GM21737 (cell line): ENCODE data around the gene HDAC4.

Experiments
- ATAC-seq: cut with Tn5 transposase; IDR thresholded peaks from one replicate; pipeline ENCODE4 v1.9.1; 2021; ENCODE audit warnings: mild to moderate bottlenecking, moderate library complexity; ENCODE audit not compliant: unreplicated experiment

HDAC4 gene

DNA sequence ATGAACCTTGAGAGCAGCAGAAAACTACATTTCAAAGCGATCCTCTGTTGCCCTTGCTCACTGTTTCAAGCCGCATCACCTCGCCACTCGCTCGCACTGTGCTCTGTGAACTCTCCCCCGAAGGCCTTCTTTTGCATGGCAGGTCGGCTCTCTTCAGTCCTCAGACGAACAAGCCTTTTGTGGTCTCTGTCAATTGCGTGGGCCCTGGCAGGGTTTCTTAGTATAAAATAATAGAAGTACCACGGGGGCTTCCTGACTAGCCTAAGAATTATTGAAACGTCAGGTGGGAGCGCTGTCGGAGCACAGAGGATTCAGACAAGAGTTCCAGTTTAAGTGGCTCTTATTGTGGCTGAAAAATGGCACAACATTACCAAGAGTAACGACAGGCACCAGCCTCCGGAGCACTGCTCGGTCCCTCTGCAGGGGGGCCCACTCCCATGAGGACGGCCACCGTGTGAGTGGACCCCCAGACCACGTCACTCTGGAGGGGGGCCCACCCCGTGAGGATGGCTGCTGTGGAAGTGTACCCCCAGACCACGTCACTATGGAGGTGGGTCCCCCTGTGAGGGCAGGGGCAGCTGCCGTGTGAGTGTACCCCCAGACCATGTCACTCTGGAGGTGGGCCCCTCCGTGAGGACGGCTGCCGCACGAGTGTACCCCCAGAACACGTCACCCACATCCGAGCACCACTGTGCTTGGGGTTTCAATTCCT, 237.7 kb downstream of the HDAC4 start:
- ATAC-seq, result no peak

DNA sequence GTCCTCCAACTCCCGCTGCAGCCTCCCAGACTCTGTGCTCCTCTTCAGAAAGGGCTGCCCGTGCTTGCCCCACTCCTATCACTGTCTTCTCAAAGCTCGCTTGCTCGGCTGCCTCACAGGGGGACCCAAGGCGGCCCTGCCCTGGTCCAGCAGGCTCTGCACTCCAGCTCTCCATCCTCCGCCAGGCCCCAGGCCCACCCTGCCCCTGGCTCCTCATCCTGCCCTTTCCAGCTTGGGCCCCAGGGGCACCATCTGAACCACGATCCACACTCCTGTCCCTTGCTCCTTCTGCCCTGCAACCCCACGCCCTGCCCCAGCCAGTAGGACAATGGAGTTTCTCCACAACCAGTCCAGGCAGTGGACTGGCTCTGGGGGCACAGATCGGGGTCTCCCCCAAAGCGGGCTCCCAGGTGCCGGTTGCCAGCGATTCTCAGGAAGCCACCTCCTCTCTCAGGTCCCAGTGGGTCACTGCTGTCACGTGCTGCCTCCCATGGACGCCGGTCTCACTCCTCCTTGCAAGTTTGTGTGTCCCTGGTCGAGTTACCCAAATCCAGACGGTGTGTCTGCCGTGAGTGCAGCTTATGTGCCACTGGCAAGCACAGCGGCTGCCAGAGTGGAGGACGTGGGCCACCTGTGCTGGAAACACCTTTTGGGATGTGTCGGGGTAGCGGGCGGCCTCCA, 238.5 kb downstream of the HDAC4 start:
- no peak for ATAC-seq

DNA sequence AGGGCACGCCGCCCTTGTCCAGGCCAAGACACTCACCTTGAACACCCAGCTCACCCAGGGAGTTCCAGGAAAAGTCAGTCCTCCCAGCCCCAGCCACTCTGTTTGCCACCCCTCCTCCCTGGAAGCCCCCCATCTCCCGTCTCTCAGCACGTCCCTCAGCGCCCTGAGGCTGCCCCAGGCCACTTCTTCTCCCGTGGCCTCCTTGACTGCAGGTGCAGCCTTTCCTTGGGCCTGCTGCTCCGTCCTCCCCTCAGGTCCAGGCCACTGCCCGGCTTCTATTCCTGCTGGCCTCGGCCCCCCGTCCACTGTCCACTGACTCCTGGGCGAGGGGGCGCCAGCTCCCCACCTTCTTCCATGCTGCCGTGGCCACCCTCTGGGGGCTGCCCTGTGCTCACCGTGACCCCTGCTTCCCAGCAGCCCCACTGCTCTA, 239.1 kb downstream of the HDAC4 start:
- ATAC-seq, result no peak

DNA sequence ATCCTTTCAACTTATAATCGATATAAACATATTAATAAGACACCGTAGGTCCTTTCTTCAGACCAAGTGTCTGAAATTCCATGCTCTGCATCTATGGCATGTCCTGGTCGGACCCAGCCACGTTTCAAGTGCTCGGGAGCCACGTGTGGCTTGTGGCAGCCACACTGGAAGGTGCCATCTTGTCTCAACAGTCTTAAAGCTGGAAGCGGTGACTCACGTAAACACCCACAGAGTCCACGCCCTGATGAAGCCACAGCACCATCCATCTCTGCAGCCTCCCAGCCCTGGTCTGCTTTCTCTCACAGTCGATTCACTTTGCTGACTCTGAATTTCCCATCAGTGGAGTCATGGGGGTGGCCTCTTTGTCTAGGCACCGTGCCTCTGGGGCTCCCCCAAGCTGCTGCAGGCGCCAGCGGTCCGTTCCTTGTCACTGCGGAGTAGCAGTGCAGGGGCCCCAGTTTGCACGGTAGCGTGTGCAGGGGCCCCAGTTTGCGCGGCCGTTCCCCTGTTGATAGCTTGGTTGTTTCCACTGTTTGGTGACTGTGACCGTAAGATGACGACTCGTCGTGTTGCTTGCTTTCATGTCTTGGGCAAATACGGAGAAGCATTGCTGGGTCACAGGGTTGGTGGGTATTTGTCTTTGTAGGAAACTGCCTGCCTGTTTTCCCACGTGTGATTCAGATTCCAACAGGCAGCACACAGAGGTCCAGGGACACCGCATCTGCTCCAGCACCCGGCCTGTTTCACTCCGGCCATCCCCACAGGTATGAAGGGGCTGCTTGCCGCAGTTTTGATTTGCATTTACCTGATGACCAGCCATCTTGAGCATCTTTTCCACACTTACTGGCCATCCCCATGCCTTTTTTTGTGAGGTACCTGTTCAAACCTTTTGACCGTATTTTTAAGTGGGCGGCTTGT, 240.3 kb downstream of the HDAC4 start:
- no peak for ATAC-seq

DNA sequence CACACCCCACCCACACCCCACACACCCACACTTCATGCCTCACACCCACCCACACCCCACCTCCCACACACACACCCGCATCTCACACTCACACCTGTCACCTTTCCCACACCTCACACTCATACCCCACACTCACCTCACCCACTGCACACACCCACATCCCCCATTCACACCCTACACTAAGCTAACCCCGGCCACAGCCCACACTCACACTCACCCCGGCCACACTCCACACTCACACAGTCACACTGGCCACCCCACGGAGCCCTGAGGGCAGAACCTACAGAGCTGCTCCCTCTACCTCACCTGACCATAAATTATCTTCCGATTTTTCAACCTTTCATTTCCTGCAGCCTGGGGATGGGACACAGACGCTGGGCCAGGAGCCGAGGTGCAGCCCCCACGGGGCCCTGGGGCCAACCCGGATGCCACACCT, 241.3 kb downstream of the HDAC4 start:
- no peak for ATAC-seq

DNA sequence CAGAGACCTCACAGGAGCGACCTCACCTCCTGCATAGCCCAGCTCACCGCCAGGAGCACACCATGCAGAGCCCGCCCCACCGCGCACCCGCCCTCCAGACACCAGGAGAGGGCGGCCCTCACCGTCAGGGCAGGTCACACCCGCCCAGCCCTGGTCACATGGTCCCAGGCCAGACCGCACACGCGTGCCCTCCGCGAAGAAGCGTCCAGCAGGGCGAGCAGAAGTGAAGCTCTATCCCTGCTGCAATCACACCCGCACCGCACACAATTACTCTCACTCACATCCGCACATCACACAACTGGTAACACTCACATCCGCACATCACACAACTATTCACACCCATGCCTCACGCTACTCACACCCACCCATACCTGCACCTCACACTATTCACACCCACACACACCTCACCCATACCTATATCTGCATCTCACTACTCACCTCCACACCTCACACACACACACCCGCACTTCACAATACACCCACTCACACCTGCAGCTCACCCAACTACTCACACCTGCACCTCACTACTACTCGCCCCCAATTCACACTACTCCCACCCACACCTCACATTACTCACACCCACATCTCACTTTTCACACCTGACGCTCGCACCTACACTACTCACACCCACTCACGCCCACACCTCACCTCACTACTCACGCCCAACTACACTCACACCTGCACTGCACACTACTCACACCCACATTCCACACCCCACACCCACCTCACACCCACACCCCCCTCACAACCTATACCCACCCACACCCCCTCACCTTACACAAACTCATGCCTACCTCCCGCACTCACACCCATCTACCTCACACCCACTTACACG, 242.0 kb downstream of the HDAC4 start:
- ATAC-seq, result no peak

DNA sequence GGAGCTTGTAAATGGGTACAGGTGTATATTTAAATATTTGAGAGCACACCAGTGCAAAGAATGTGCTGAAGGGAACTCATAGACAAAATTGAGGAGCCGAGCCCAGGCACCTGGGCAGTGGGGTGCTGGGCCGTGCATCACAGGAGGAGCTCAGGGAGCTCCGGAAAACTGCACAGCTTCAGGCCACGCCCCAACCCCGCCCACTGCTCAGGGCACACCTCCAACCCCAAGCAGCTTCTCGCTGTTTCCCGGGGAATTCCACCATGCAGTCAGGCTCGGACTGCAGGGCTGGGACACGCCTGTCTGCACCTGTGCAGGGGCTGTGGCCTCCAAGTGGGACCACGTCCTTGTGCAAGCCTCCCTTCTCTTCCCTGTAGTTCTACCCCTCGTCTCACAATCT, 243.0 kb downstream of the HDAC4 start:
- ATAC-seq, result no peak

DNA sequence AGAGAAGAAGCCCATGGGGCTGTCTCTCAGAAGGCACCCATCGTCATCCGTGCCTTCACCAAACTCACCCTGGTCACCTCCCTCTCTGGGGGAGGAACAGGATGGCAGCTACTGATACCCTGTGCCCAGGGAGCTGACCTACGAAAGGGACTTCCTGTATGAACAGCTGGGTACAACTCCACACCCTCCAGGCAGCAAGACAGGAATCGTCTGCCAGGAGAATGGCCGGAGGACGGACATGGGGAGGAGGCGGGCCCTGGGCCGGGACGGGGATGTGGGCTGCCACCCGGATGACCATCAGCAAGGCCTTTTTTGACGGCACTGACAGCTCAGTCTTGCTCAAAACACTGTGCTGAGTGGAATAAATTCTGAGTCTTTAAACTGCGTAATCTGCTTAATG, 243.6 kb downstream of the HDAC4 start:
- ATAC-seq, result no peak

DNA sequence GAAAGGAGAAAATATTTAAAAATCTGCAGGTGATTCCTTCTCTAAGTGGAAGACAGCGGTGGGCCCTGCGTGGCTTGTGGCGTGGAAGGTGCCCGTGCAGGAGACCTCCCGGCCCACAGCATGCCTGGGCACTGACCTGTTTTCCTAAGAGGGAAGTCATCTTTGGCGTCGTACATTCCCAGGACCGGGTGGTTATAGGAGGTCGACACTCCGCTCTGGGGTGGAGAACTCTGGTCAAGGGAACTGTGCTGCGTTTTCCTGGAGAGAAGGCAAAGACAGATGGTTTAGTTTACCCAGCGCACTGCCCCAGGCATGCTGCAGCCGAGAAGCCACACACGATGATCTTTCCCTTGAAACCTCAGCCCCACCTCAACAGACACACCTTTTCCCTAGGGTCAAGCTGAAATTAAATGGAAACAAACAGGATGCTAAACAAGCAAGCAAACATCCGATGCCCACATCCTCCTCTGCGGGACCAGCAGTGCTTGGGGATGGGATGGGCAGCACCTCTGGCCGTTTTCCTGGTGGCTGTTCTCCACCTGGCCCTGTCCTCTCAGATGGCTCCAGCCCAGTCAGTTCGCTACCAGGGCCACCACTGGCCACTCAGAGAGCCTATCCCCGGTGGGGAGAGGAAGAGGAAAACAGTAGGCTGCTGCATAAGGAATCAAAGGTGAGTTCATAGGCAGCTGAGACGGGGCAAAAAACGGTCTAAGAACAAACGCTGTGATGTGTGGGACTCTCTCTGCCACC, 244.1 kb downstream of the HDAC4 start:
- no peak for ATAC-seq

DNA sequence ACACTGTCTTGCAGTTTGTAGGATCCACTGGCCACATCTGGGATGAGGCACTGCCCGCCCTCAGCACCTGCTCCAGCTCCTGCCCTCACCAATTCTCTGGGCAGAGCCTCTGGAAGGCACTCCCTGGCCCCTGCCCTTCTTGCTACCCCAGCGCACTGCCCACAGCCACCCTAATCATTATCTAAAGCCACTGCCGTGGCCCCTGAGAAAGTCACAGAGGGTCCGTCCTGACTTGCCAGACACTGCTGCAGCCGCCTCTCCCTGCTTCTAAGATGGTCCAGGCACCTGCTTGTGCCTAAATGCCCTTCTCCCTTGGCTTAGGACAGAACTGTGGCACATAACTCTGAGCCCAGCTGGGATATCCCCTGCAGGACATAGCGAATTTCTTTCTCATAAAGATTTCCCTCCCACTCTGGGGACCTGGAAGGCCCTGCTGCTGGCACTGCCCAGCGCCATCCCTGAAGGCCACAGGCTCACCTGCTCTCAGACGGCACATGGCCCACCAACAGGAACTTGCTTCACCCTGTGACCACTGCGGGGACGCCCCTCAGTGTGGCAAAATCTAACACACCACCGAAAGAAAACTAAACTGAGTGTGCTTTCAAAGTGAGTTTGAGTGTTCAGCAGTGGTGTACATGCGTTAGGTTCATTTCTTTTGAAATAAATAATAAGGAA, 244.9 kb downstream of the HDAC4 start:
- no peak for ATAC-seq

DNA sequence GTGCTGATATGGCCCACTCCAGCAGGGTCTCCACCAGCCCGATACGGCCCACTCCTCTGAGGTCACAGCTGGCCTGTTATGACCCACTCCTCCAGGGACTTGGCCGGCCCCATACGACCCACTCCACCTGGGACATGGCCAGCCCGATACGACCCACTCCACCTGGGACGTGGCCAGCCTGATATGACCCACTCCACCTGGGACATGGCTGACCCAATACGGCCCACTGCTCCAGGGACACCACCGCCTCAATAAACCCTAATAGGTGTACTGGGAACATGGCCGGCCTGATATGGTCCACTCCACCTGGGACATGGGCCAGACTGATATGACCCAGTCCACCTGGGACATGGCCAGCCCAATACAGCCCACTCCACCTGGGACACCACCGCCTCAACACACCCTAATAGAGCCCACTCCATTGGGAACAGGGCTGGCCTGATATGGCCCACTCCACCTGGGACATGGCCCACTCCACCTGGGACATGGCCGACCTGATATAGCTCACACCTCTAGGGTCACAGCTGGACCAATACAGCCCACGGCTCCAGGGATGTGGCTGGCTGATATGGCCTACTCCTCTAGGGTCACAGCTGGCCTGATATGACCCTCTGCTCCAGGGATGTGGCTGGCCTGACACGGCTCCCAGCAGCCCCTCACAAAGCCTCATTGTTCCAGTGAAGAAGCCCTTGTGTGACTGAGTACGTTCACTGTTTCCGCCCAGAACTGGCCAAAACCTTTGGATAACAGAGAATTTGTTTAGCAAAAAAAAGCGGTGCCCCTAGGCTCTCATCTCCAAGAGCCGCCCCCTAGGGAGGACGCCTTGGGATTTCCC, 245.6 kb downstream of the HDAC4 start:
- no peak for ATAC-seq

DNA sequence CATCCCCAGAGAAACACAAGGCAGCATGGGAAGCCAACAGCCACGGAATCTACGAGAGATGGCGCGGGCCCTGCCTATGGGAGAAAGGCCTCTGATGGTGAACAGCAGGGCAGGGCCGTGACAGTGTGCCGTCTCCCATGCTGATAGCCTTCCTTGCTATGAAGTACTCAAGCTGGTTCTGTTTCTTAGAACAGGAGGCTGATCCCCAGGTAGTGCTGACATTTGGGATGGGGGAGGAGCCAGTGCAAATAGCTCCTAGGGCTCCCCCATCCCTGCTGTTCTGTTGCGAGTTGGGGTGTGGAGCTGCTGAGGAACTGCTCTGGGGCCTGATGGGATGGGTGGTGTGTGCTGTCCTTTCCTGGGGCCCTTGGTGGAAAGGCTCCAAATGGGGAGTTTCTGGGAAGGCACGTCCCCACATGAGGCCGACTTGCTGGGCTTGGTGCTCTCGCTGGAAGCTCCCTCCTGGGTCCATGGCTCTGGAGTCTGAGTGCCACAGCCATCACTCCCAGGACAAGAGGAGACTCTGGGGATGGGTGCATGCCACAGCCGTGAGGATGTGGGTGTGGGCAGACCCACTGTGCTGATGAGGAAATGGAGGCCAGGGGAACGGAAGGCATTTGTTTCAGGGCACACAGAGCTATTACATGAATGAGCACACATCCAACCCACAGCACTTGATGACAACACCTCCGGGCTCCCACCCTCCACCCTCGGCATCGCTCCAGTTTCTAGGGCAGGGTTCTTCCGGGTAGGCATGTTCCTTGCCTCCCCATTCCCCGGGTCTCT, 246.8 kb downstream of the HDAC4 start:
- ATAC-seq, result no peak

DNA sequence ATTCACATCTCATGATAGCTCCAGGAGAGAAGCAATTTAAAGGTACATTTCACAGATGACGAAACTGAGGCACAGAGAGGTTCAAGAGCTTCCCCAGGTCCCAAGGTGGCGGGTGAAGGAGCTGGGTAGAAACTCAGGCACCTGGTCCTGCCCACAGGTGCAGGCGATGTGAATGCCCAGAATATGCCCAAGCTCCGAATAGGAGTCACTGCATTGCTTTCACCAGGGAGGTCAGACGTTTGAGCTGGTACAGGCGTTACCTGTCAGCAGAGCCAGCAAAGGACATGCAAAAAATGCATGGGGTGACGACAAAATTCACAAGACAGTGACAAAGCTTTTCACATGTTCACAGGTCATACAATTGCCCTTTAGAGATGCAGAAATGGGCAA, 247.9 kb downstream of the HDAC4 start:
- no peak for ATAC-seq

DNA sequence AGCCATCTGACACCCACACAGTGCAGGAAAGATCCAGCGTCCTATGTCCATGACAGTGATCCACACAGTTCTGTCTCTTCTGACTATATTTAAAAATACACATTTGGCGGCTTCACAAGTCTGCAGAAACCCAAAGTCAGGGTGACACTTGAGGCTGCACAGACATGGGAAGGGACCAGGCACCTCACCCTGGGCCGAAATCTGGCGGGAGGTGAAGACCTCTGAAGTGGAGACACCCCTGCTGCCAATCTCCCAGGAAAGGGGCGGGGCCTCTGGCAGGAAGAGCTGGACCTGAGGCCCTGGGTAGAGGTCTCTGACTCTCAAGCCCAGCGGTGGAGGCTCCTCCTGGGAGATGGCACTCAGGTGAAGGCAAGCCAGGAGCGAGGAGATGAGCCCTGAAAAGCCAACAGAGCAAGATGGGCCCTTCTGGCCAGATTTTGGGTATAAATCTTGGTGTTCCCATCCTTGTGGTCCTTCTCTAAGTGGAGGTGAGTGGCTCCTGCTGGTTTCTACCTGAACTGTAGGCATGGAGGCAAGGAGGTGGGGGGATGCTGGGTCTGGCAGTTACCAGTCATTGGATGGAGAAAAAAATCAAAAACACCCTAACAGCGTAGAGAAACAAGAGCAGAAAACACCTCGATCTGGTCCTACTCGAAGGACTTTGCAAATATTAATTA, 248.4 kb downstream of the HDAC4 start:
- no peak for ATAC-seq

DNA sequence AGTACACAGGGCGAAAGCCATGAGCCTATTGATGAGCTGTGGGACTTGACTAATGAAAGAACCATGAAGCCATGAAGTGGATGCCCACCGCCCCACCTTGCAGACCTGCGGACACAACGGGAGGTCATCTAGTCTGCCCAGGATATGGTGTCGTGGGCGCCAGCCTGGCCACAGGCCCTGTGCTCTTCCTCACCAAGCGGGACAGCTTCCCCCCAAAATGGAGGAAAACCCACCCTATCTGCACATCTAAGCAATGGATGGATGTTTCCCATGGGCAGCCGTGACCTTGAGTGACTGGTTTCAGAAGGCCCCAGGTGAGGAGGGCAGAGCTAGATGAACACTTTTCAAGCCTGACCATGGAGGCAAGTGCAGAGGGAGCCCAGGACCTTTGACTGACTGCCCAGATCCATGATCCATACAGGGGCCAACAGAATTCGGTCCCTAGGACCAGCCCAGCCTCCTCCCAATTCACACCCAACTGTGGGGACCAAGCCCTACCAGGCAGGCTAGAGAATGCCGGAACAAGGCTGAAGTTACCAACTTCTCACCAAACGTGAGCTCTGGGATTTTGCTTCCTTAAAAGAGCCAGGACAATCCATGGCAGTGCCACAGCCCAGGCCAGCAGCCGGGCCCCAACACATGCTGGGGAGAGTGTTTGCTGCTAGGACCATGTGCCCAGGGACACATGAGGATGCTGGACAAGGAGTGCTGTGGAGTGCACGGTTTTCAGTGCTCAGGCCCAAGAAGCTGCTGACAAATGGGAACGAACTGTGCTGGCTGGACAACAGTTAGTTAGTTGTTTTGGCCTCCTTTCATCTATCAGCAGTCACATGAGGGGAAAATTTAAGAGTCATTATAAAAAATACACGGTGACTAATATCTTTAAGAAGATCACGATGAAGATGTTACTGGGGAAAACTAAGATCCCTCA, 249.4 kb downstream of the HDAC4 start:
- no peak for ATAC-seq
